ENCODE measurements around the gene STIL. TPM values are rescaled to one million over a fixed set of nuclear protein-coding genes. Genes with fewer than 3 reads are reported as not detected.

Gene STIL
- total and polyA plus RNA-seq, 12 donors = 0.22 to 2.1 (median 0.62) TPM

DNA sequence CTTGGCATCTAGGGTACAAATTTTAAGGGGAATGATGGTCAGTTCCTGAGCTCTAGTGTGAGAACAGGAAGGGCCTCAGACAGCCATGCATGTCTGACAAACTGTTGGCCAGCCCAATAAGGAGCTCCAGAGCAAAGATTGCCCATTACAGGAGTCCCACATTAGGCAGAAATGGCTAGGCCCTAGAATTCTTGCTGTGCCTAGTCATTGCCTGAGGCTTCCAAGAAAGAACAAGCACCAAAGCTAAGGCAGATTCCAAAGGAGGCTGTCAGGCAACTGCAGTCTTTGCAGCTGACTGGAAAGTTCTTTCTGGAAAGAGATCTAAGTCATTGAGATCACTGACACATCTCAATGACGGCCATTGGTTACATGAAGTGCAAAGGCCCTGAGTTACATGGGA is 3.9 kb upstream of the STIL start:
- H3K9me3 ChIP-seq = no peaks in the 10 kb centered on the region
- ATAC-seq (no peak), DNase-seq (no peak)
- intact Hi-C loops (cut with DNase I) = loop anchor here in 1 of 10 donors (5.0 kb wide), 1 partner anchor 126 kb away; the partner anchor contains the start of gene PDZK1IP1
- no peaks in the 10 kb centered on the region for H3K36me3 ChIP-seq
- WGBS, 2 donors = 77 to 87% methylated on average over 1 of the region's 1 CpG
- H3K4me3 ChIP-seq = no peak overlapping the region
- H3K27ac ChIP-seq = no peak overlapping the region
- no peaks in the 10 kb centered on the region for H3K27me3 ChIP-seq
- peaks cover 0 to 10% (median 7%) of the 10 kb centered on the region in 9 donors for H3K4me1 ChIP-seq
- TF ChIP-seq, protein P1, sequence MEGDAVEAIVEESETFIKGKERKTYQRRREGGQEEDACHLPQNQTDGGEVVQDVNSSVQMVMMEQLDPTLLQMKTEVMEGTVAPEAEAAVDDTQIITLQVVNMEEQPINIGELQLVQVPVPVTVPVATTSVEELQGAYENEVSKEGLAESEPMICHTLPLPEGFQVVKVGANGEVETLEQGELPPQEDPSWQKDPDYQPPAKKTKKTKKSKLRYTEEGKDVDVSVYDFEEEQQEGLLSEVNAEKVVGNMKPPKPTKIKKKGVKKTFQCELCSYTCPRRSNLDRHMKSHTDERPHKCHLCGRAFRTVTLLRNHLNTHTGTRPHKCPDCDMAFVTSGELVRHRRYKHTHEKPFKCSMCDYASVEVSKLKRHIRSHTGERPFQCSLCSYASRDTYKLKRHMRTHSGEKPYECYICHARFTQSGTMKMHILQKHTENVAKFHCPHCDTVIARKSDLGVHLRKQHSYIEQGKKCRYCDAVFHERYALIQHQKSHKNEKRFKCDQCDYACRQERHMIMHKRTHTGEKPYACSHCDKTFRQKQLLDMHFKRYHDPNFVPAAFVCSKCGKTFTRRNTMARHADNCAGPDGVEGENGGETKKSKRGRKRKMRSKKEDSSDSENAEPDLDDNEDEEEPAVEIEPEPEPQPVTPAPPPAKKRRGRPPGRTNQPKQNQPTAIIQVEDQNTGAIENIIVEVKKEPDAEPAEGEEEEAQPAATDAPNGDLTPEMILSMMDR (IDR thresholded peaks at IDR 0.05) = no peak

DNA sequence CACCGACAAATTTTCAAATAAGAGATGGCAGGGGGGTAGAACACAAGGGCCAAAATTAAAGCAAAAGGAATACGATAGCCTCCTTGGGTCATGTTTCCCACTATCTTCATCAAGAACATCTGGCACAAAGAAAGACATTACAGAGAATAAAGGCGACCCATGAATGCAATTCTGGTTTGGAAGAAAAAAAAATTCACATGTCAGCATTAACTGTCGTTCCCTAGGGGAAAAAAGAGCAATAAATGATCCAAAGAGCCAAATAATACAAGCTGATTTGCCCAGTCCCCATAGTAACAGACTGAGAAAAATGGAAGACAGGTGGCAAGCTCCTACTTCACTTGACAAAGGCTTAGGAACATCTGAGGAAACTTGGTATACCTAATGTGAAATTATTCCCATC is 4.5 kb downstream of the STIL start:
- Histone ChIP-seq H3K9me3 (no peaks in the 10 kb centered on the region), H3K4me3 (no peak overlapping the region), H3K4me1 (peaks cover 0 to 14% (median 7%) of the 10 kb centered on the region in 9 donors), H3K27me3 (no peaks in the 10 kb centered on the region), H3K27ac (no peak overlapping the region), H3K36me3 (peaks cover 0 to 14% (median 0%) of the 10 kb centered on the region in 9 donors)
- no peak for DNase-seq
- TF ChIP-seq, protein P1 (IDR thresholded peaks at IDR 0.05) = no peak
- no peak for ATAC-seq
- intact Hi-C loops (cut with DNase I) = no loop called here
- WGBS, 2 donors = 88 to 90% methylated on average over 4 of the region's 4 CpGs

DNA sequence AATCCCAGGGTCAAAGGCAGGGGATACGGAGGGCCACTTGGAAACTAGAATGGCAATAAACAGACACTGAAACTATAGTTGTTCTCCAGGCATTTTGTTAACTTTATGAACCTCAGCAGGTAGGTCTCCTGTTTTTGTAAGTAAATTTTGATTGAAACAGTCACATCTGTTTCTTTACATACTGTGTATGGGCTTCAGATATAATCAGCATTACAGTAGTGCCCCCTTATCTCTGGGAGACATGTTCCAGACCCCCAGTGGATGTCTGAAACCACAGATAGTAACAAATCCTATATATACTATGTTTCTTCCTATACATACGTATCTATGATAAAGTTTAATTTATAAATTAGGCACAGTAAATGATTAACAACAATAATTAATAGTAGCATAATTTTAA is 11.5 kb downstream of the STIL start:
- no peak overlapping the region for H3K4me3 ChIP-seq
- DNase-seq = no peak
- peaks cover 0 to 49% (median 0%) of the 10 kb centered on the region in 9 donors for H3K36me3 ChIP-seq
- no peaks in the 10 kb centered on the region for H3K9me3 ChIP-seq
- TF ChIP-seq, protein P1 (IDR thresholded peaks at IDR 0.05) = no peak
- ATAC-seq = no peak
- H3K4me1 ChIP-seq = peaks cover 0 to 17% (median 12%) of the 10 kb centered on the region in 9 donors
- no peaks in the 10 kb centered on the region for H3K27me3 ChIP-seq
- 94 to 99% methylated on average over 2 of the region's 2 CpGs for WGBS, 2 donors
- no peak overlapping the region for H3K27ac ChIP-seq
- intact Hi-C loops (cut with DNase I) = no loop called here

DNA sequence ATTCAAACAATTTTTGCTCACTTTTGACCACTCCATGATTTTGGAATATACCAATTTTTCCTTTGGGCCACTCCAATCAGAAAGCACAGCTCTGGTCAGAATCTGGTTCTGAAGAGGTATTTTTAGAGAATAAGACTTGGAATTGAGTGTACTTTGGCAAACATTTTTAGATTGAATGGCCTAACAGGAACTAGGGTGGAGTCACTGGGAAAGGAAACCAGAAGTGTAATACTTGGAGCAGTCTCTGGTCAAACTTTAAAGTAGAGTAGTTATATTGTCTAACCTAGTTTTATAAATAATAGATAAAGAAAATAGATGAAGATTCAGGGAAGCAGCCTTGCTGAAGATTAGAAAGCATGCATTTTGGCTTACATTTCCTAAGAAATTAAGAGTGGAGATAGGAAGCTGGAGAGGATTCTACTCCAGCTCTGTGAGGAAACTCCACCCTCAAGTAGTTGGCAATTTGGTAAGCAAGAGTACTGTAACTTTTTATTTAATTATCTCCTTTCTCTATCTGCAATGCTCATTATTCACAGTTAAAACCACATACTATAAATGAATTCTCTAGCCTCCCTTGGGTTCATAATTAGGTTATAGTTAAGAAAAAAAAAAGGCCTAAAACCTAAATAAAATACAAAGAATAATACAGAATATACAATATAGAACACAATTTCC is 15.8 kb downstream of the STIL start:
- intact Hi-C loops (cut with DNase I) = no loop called here
- Histone ChIP-seq H3K9me3 (no peaks in the 10 kb centered on the region), H3K27me3 (no peaks in the 10 kb centered on the region), H3K27ac (peak overlapping the region; percentile 50 to 84 (median 64)), H3K36me3 (peaks cover 0 to 58% (median 0%) of the 10 kb centered on the region in 9 donors), H3K4me1 (peaks cover 3 to 27% (median 14%) of the 10 kb centered on the region in 9 donors), H3K4me3 (no peak overlapping the region)
- DNase-seq (peak in 1 of 2 donors; percentile 10), ATAC-seq (peak; percentile 50 to 95 (median 86))
- TF ChIP-seq, protein P1 (IDR thresholded peaks at IDR 0.05) = no peak
